GM13976 (cell line): Measurements from ENCODE around the gene KCNMB1.

Source experiments
- DNase-seq: peaks from one replicate; pipeline ENCODE4 v3.0.0; 2012; ENCODE audit warnings: low spot score
- CTCF ChIP-seq: IDR thresholded peaks from 2 replicates; pipeline ENCODE4 v1.5.1; 2012; ENCODE audit warnings: borderline replicate concordance, mild to moderate bottlenecking; ENCODE audit not compliant: insufficient read depth; ENCODE audit errors: extremely low read depth, missing control alignments, control extremely low read depth
- in situ Hi-C: fragments of 300-500 bp; cut with MboI; formaldehyde crosslinking; loops from one replicate; pipeline ENCODE4 v1.12.0; 2022; ENCODE audit warnings: low sequenced_read_pairs, mixed read lengths, inconsistent platforms; ENCODE audit not compliant: unreplicated experiment

Gene KCNMB1

GRCh38 chr5:170418736-170419135 lies 29.6 kb upstream of the KCNMB1 start:
- DNase-seq, result no peak

GRCh38 chr5:170416526-170416925 lies 27.4 kb upstream of the KCNMB1 start:
- in situ Hi-C loops, result loop anchor here (10.0 kb wide), 1 partner anchor 192 kb away; no protein-coding TSS in a partner anchor
- DNase-seq, result no peak
- no peak for TF ChIP-seq CTCF

More at GRCh38 chr5:170418736-170419135, 29.6 kb upstream of the KCNMB1 start:
- TF ChIP-seq CTCF, result no peak
- in situ Hi-C loops, result loop anchor here (10.0 kb wide), 1 partner anchor 194 kb away; no protein-coding TSS in a partner anchor

GRCh38 chr5:170414786-170415185 lies 25.6 kb upstream of the KCNMB1 start:
- in situ Hi-C loops, result loop anchor here (10.0 kb wide), 1 partner anchor 190 kb away; no protein-coding TSS in a partner anchor
- TF ChIP-seq CTCF, result no peak
- no peak for DNase-seq

- no peak for DNase-seq
- TF ChIP-seq CTCF, result no peak
- in situ Hi-C loops, result loop anchor here (10.0 kb wide), 1 partner anchor 189 kb away; no protein-coding TSS in a partner anchor
Measured at GRCh38 chr5:170413897-170414296, 24.7 kb upstream of the KCNMB1 start.

GRCh38 chr5:170411100-170411499 lies 21.9 kb upstream of the KCNMB1 start:
- in situ Hi-C loops, result loop anchor here (10.0 kb wide), 1 partner anchor 186 kb away; no protein-coding TSS in a partner anchor
- DNase-seq, result peak; percentile 49

GRCh38 chr5:170410401-170410800 lies 21.2 kb upstream of the KCNMB1 start:
- no peak for DNase-seq
- in situ Hi-C loops, result loop anchor here (10.0 kb wide), 1 partner anchor 186 kb away; no protein-coding TSS in a partner anchor
- no peak for TF ChIP-seq CTCF

More at GRCh38 chr5:170411100-170411499, 21.9 kb upstream of the KCNMB1 start:
- peak; percentile 20 for TF ChIP-seq CTCF
